Heart left ventricle (tissue), 13 donors: ENCODE measurements around the gene RPS5.
"Not testable (repeated sequence)": the region's sequence is repeated elsewhere in the genome, so short reads cannot be mapped to it uniquely, and the experiment has no call there.

Source experiments
- CTCF ChIP-seq, 12 donors: fragments of 200-600 bp; sonication (generic) in 4 of 12; IDR thresholded peaks; one replicate each; pipeline versions ENCODE4 v1.5.0 to v1.8.0; 2018 to 2022; ENCODE audit warnings: antibody characterized with exemption in 12 of 12, mild to moderate bottlenecking in 5 of 12
- POLR2A ChIP-seq, 2 donors: fragments of 450-650 bp; IDR thresholded peaks; one replicate each; pipeline ENCODE4 v1.6.1; 2017; ENCODE audit warnings: antibody characterized with exemption in 2 of 2, mild to moderate bottlenecking in 2 of 2, moderate library complexity in 2 of 2
- donor health status: ischemic (EF 13 %, LVEDD 7.1; RV severe dilation, severe dysfunction).
- donor health status: DM: no; HTN: yes; CAD: no.
- donor health status: DM: no; HTN: no; CAD: no.
- donor health status: ischemic (EF 25% LVEDD 6.9; RV normal size, moderate dysfunction).
- donor health status: ischemic (EF 25% LVEDD 5.7; RV mildly dilated, moderate dysfunction).
- donor health status: ischemic (EF 35%, LVEDD 5.7; RV mildly dilated, moderate dysfunction).
- donor health status: nonischemic (EF 11% LVEDD 7.7; RV severe dilation, severe dysfunction).
- donor health status: DM: yes; HTN: yes; CAD: no.
- donor health status: PGD.
- donor health status: ischemic (EF 29% LVEDD 5.4; RV normal size, mild dysfunction).
- donor health status: nonischemic (EF 23%, LVEDD 6.1; RV moderate dilation, normal function).

GRCh38 chr19:58376724-58377123, 10.3 kb upstream of the RPS5 start:
- TF ChIP-seq CTCF, POLR2A (IDR thresholded peaks at IDR 0.05): not testable (repeated sequence)
